Stimulated activated CD8-positive, alpha-beta memory T cell treated with anti-CD3 and anti-CD28 coated beads, Interleukin-12 subunit alpha, Interleukin-12 subunit beta, amount 100 ng/mL, for 1 hour (primary cell): ENCODE measurements around the gene MAP3K7.
"Not testable (repeated sequence)": the region's sequence is repeated elsewhere in the genome, so short reads cannot be mapped to it uniquely, and the experiment has no call there.

ENCODE experiments used
- DNase-seq: peaks from one replicate; pipeline ENCODE4 v3.0.0-alpha.2; 2020; ENCODE audit warnings: low read depth

Gene MAP3K7

DNA sequence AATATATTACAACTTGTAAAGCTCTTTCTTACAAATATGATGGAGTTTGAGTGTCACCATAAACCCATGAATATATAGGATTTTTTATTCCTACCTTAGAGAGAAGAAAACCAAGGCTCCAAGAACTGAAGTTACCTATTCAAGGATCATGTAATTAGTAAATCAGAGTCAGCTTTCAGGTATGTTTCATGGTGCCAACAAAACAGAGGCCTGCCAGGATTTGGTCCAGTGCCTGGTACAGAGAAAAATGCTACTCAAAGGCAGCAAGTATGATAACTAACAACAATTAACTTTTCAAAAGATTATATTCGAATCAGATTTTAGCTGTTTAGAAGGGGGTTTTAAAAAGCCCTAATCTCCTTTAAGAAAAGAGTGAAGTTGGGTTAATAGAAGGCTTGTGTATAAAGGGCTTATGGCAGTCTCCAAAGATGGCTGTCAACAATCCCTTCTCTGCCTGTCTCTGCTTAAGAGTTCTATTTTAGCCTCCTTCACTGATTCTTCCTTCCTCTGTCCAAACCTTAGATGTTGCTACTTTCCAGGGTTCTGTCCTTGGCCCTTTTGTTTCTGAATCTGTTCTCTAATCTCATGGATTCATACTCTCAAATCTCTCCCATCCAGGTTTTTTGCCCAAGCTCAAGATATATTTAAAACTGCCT is 7.8 kb downstream of the MAP3K7 start:
- no peak for DNase-seq

DNA sequence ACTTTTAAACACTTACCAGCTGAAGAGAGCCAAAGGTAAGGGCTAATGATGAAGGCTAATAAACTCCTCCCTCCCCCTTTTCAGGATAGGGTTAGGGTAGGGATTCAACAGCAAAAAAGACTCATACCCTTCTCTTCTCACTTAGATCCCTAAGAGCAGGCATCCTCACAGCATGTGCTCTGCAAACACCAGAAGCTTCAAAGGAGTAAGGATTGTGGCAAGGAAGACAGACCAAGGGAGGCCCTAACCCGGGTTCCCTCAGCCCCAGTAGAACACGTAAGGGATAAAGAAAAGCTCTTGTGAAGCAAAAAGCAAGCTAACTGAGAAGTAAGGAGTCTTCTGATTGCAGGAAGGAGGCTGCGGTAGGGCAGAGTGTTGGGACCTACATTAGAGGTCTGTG is 11.6 kb downstream of the MAP3K7 start:
- DNase-seq, result no peak

DNA sequence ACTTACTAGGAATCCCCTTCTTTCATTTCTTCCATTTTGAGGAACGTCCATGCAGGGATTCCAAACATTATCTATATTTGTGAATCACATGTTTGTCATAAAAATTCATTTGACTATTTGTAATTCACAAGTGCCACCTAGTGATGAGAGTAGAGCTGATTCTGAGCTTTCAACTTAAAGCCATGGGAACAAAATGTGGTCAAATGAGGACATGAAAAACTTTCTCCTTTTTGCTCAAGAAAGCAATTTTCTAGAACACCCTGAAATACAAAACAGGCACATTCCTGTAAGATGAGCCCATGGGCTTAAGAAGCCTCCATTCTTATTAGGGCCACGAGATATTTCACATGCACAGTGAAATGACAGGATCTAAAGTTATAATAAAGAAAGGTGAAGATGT is 12.3 kb downstream of the MAP3K7 start:
- DNase-seq, result no peak

DNA sequence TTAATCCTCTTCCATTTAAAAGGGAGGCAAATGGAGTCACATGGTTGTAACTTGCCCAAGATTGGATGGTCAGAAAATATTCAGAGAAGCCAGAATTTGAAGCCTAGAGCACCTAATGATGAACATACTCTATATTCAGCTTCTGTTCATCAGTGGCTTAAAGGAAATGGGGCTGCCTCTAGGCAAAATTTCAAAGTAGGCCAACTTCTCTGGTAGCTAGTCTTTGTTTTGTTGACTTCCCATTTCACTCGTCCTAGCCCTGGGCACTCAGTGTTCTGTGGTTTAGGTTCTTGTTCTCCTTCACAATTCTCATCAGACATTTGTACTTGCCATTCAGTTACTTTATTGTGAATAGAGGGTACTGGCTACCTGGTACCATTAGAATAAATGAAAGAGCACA is 13.2 kb downstream of the MAP3K7 start:
- DNase-seq, result no peak

DNA sequence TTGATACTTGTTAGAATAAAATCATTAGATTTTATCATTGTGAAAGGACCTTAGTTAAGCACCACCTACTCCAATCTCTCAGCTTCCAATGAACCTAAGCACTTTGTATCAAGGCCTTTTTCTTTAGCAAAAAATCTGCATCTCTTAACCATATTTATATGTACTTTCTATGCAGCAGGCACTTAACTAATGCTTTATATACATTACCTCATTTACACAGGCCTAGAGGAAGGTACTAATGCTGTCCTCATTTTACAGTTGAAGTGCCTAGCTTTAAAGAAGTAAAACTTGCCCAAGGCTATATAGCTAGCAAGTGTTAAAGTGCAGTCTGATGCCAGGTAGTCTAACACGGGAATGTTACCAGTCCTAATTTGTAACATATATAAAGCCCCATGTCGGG is 14.0 kb downstream of the MAP3K7 start:
- no peak for DNase-seq

DNA sequence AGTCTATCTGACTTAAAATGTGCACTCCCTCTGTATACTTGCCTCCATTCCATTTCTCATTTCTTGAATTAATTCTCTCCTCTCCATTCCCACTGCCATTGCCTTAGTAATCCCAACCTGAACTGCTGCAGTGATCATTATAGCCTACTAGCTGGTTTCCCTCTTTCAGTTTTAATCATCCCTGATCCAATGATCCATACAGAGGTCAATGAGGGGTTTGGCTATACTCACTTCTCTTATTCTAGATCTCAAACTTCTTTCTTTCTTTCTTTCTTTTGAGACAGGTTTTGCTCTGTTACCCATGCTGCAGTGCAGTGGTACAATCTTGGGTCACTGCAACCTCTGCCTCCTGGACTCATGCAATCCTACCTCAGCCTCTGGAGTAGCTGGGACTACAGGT is 17.6 kb downstream of the MAP3K7 start:
- DNase-seq, result no peak

DNA sequence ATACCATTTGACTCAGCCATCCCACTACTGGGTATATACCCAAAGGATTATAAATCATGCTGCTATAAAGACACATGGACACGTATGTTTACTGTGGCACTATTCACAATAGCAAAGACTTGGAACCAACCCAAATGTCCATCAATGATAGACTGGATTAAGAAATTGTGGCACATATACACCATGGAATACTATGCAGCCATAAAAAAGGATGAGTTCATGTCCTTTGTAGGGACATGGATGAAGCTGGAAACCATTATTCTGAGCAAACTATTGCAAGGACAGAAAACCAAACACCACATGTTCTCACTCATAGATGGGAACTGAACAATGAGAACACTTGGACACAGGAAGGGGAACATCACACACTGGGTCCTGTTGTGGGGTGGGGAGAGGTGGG is 19.2 kb downstream of the MAP3K7 start:
- DNase-seq, result not testable (repeated sequence)

DNA sequence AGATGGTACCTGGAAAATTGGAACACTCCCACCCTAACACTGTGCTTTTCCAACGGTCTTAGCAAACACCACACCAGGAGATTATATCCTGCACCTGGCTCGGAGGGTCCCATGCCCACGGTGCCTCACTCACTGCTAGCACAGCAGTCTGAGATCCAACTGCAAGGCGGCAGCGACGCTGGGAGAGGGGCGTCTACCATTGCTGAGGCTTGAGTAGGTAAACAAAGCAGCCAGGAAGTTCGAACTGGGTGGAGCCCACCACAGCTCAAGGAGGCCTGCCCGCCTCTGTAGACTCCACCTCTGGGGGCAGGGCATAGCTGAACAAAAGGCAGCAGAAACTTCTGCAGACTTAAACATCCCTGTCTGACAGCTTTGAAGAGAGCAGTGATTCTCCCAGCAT is 24.5 kb downstream of the MAP3K7 start:
- DNase-seq, result not testable (repeated sequence)

DNA sequence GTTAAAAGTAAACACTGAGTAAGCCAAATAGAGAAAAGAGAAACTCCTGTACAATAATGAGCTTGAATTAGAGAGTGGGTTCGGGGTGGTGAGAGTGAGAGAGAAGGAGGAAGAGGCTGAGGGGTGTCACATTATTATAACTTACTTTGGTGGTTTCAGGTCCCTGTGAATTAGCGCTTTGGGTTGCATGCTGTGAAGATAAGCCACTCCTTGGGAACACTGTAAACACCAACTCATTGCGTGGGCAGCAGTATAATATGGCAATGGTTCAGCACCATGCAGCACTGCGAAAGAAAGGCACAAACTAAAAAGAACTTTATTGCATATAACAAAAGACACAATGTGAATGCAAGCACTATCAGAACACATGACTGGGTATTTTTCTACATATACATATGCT is 26.9 kb downstream of the MAP3K7 start:
- DNase-seq, result no peak

DNA sequence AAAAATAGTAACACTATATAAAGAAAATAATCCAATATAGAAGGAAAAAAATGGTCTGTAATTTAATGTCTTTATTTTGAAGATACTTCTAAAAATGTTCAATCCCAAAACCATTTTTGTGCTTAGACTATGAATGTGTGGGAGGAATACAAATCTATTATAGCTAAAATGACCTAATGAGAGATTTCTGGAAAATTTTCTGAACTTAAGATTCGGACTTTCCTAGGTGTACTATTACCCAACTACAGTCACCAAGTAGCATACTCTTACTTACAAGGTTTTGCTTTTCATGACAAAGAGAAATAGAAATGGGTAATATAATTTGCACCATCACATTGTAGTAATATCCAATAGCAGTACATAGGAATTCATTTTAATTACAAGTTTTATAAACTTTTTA is 29.9 kb downstream of the MAP3K7 start:
- no peak for DNase-seq

DNA sequence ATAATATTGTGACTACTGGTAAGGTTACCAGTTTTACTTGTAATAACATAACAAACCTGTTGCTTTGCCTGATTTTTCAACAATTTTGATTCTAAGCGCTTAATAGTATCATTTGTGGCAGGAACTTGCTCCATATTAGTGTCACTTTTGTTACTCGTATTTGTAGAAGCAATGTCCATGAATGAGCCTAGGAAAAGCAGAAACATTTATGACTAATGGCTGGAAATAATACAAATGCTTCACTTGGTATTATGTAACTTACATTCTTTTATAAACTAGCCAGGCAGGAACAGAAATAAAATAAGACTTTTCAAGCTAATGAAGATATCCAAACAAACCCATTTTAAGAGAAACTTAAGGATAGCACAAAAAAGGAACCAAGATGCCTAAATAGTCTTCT is 38.9 kb downstream of the MAP3K7 start:
- DNase-seq, result no peak

DNA sequence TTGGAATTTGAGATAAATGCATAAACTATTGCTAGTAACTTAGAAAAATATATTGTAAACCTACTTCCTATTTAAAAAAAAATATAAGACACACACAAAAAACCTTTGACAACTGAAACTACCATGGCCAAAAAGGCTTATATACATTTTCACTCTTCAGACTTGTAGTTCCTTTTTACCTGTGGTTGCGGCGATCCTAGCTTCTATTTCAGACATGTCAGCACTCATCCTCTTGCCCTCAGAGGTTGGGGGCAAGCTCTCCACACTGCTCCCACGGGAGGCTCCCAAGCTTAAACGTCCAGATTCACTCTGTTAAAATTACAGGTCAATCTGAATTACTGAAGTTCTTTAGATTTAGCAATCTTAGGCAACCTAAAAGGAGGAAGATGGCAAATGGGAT is 39.8 kb downstream of the MAP3K7 start:
- no peak for DNase-seq

DNA sequence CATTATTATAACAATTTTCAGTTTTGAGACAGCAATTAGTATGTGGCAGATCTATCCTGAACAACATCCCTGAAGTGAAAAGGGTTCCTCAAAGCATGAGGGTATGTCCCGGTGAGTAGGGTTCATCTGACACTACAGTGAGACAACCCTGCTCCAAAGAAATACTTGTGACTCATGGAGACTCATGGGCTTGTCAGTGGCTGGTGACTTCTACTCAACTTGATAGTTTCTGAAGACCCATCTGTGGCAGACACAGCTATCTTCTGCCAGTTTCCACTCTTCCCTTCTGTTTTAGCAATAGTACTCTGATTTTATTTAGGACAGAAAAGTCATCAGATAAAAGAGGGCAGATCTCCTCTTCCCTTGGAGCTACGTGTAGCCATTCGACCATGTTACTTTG is 41.4 kb downstream of the MAP3K7 start:
- no peak for DNase-seq

DNA sequence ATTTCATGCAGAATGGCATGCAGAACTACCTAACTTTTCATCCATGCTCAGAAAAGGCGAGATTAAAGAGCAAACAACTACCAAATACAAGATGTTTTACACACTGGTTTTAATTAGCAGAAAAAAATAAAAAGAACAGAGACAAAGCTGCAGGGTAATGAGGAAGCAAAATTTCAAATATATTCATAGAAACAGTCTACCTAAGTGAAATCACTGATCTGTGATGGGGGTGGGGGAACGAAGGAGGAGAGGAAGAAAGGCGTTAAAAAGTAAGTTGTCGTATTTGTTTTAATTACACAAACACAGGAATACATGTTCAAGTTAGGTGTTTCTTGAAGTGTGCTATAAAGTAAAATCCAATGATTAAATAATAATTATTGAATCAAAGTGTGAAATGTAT is 42.1 kb downstream of the MAP3K7 start:
- no peak for DNase-seq

DNA sequence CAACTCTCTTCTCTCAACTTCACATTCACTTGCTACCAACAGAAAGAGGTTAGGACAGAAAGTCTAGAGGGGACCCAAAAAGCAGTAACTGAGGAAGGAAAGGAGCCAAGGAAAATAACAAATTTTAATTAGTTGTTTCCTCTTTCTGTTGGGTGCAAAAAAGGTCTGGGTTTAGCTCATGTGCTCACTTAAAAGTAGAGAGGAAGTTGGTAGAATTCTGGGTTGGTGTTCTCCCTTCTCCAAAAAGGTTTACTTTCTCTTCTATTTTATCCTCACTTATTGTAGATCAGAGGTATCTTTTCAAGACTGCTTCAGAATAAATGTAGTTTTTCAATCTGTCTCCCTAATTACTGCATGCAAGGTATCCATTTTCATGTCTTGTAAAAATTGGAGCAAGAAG is 42.8 kb downstream of the MAP3K7 start:
- no peak for DNase-seq

DNA sequence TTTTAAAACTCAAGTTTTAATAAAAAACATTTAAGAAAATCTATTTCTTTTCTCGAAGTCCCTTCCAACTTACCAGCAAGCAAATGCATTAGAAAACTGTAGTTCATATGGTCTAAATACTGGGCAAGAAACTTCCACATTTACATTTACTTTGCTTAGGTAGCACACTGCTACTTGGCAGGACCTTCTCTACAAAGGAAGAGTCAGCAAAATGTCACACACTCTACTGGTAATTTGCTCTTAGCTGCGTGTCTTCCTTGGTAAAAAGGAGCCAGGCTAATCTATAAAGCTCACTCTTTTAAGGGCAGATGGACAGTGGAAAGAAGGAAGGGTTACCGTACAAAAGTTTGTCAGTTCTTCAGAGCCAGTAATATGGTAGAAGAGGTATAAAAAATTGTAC is 45.7 kb downstream of the MAP3K7 start:
- no peak for DNase-seq

DNA sequence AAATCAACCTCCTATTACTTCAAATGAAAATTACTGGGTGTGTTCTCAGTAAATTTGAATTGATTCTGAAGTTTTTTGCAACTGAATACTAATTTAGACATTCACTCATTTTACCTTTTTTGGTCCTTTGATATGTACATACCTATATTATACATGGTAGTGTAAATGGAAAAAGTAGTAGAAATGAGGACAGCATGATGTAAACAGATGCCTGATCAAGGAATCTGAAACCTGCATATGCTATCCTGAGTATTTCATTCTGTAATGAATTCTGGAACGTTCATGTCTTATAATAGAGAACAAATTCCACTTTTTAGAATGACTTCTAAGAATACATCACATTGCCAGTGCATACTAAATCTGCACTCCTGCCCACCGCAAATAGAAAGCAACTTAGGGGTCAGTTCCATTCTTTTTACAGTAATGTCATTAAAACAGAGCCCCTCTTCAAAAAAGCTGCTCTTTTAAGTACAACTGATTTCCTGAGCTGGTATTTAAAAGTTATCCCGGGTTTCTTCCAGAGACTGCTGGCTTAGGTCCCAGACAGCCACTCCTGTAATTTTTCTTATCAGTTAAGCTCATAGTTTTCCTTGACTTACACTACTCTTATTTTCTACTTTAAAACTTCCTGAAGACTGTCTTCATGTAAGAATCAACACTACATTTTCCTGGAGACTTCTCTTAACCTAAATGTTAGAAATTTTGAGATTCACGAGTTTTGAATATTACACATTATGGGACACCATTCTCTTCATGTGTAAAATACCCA is 48.4 kb downstream of the MAP3K7 start:
- no peak for DNase-seq

DNA sequence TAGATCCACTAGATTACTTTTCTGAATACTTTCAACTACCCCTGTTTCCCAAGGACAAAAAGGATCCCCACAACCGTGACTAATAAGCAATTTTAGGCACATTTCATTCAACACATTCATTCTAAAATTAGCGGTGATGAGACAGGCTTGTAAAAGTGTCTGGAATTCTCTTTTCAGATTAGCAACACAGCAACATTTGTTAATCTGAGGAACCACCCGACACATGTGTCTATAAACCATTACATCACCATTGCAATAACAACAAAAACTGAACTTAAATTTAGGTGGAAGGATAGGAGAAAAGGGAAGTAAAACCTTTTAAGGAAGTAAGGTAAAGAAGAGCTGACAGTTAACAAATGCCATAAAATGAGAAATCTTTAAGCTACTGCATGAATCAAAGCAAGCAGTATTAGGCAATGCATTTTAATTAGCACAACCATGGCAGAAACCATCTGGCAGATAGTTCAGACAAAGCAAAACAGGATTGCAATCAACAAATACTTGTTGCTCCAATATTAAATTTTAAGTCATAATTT is 49.1 kb downstream of the MAP3K7 start:
- DNase-seq, result no peak

DNA sequence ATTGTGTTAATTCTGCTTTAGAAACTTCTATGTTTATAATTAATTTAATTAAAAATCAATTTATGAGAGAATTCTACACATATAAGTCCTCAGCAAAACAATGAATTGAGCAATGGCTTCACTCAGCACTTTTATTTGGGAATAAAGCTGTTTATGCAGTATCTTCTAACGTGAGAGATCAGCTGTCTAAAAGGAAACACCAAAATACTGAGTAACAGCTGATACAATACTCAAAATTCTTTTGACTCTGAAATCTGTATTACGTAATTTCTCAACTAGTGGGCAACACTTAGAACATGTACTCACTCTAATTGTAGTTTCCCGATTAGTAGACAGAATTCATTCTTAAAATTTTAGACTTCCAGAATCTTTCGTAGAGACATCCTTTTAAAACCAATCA is 49.8 kb downstream of the MAP3K7 start:
- DNase-seq, result no peak

DNA sequence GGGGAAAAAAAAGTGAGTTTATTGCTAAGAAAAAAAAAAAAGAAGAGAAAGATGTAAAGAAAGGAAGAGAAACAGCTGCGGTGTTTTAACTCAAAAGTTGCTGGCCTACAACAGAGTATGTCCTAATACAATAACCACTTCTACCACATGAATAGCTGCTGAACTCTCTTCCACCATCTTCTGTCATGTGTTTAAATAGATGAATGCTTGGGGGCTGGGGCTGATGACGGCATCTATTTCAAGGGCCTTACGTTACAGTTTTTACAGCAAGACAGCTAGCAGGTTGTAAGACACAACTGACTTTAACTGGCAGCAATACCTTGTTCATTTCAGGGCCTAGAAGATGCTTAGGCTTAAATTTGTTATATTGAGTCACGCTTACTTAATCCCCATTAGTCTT is 50.4 kb downstream of the MAP3K7 start:
- DNase-seq, result no peak

DNA sequence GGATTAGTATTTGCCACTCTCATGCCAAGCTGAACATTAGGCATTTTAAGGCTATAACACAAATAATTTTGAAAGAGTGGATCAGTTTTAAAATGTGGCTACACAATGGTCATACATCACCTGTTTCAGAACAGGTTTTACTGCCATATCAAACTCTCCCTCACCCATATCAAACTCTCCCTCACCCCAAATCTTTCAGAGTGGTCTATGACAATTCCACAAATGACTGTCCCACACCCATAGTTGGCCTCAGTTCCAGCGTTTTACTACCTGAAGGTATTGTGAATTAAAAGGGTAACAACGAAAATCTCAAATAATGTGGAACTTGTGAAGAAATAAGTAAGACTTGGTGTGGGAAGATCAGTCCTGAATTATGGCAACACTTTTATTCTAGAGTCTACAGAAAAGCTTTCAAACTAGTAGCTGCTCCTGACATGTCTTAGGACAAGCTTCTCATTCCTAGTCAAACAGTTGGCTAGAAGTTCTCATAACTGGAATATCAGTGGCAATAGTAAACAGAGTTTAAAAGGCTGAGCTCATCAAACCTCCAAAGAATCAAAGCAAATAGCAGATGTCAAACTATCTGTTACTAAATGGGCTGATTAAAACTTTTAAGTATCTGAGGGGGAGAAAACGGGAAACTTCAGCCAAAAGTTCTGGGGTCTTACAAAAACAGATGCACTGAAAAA is 52.4 kb downstream of the MAP3K7 start:
- no peak for DNase-seq

DNA sequence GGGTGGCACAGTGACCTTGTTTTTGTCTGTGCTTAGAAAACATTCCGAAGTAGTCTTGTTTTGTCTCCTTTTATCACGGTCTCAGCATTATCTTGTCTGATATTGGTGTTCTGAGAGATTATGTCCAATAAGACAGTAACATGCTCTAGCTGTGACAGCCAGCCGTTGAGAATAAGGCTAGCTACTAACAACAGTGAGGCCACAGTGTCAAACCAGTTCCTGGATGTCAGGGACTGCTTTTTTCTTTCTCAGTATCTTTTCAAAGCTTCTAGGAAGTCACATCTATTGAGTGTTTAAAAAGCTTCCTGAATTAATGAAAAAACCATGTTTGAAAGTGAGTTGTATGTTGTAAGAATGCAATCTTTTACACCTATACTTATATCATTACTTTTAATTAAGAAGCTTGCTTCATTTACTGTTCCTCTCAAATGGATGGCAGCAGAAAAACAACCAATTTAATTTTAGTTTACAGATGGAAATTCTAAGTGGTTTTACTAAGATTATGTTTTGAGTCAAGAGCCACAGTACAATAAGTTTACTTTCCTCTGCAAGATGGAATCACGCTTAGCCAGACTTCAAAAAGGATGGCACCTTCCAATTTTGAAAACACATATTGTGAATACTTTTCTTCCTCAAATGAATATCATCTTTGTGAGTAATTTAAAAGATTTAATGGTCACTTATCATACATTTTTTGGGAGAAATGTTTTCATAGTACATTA is 53.1 kb downstream of the MAP3K7 start:
- no peak for DNase-seq

DNA sequence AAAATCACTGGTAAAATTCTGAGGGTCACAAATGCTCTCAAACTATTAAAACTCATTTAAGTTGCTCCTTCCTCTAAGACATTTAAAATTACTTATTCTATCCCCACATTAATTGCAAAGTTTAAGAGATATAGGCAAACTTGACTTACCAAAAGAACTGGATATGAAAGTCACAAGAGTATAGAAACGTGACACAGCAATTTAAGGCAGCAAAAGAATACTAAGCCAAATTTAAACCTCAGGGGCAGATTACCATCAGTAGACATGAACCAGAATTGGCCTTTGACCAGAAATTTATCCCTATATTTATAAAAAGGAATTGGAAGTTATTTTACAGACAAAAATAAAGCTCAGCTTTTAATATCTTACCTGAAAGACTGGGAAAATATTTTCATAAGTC is 56.0 kb downstream of the MAP3K7 start:
- no peak for DNase-seq
